GM12891 (cell line): ENCODE measurements around the gene SLC22A31.

ENCODE experiments used
- DNase-seq: peaks from one replicate; pipeline ENCODE4 v3.0.0; 2011; ENCODE audit warnings: low spot score; ENCODE audit not compliant: insufficient read length
- FAIRE-seq: peaks from 2 replicates; lab custom pipeline; 2011; peaks lifted over from hg19 to GRCh38; lab: Jason Lieb, UNC
- PAX5 ChIP-seq: IDR thresholded peaks from 2 replicates; pipeline ENCODE4 v1.6.1; 2011; ENCODE audit warnings: low read length, moderate library complexity, mild to moderate bottlenecking; ENCODE audit not compliant: insufficient read depth, severe bottlenecking
- POLR2A ChIP-seq: IDR thresholded peaks from 2 replicates; pipeline ENCODE4 v1.6.1; 2011; ENCODE audit warnings: low read depth, low read length, control low read depth
- POLR2AphosphoS5 ChIP-seq: IDR thresholded peaks from 2 replicates; pipeline ENCODE4 v1.6.1; 2011; ENCODE audit warnings: low read depth, low read length, control low read depth
- POU2F2 ChIP-seq: IDR thresholded peaks from 2 replicates; pipeline ENCODE4 v1.6.1; 2011; ENCODE audit warnings: low read depth, mild to moderate bottlenecking, control low read depth, low read length, moderate library complexity
- SPI1 ChIP-seq: IDR thresholded peaks from 2 replicates; pipeline ENCODE4 v1.6.1; 2011; ENCODE audit warnings: low read depth, low read length, control low read depth
- TAF1 ChIP-seq: IDR thresholded peaks from 2 replicates; pipeline ENCODE4 v1.6.1; 2011; ENCODE audit warnings: low read depth, low read length, control low read depth

SLC22A31 gene

GRCh38 chr16:89178453-89179147 is 21.7 kb downstream of the SLC22A31 start:
- FAIRE-seq (no peak), DNase-seq (no peak)
- no peak for TF ChIP-seq POU2F2
- TF ChIP-seq POLR2AphosphoS5 = no peak
- TF ChIP-seq PAX5 = no peak
- TF ChIP-seq SPI1 = no peak
- no peak for TF ChIP-seq TAF1

GRCh38 chr16:89177501-89177900 is 22.8 kb downstream of the SLC22A31 start:
- FAIRE-seq (no peak), DNase-seq (no peak)
- TF ChIP-seq POLR2AphosphoS5 (no peak), TAF1 (no peak), POLR2A (no peak), SPI1 (no peak), POU2F2 (no peak), PAX5 (no peak)

GRCh38 chr16:89176717-89177116 is 23.6 kb downstream of the SLC22A31 start:
- no peak for FAIRE-seq
- DNase-seq = no peak

GRCh38 chr16:89176147-89176690 is 24.1 kb downstream of the SLC22A31 start:
- DNase-seq (no peak), FAIRE-seq (no peak)
- TF ChIP-seq POLR2AphosphoS5 (no peak), POU2F2 (no peak), TAF1 (no peak), PAX5 (no peak), POLR2A (no peak), SPI1 (no peak)

More at GRCh38 chr16:89176717-89177116, 23.6 kb downstream of the SLC22A31 start:
- TF ChIP-seq POLR2A = no peak
- no peak for TF ChIP-seq PAX5
- TF ChIP-seq SPI1 = no peak
- TF ChIP-seq POLR2AphosphoS5 = no peak
- no peak for TF ChIP-seq POU2F2
- no peak for TF ChIP-seq TAF1

GRCh38 chr16:89175280-89176146 is 24.8 kb downstream of the SLC22A31 start:
- no peak for TF ChIP-seq POLR2A
- TF ChIP-seq PAX5 = no peak
- TF ChIP-seq POU2F2 = no peak
- TF ChIP-seq TAF1 = no peak
- no peak for TF ChIP-seq SPI1
- no peak for TF ChIP-seq POLR2AphosphoS5
- DNase-seq = no peak
- FAIRE-seq = no peak

- no peak for DNase-seq
- no peak for FAIRE-seq
- TF ChIP-seq POLR2A = no peak
- TF ChIP-seq TAF1 = no peak
- TF ChIP-seq SPI1 = no peak
- TF ChIP-seq PAX5 = no peak
- no peak for TF ChIP-seq POLR2AphosphoS5
- no peak for TF ChIP-seq POU2F2
Measured at GRCh38 chr16:89174877-89175276, 25.5 kb downstream of the SLC22A31 start.

- TF ChIP-seq PAX5 = no peak
- no peak for TF ChIP-seq TAF1
- TF ChIP-seq POU2F2 = no peak
- no peak for TF ChIP-seq POLR2AphosphoS5
- no peak for TF ChIP-seq POLR2A
- TF ChIP-seq SPI1 = no peak
- DNase-seq (no peak), FAIRE-seq (no peak)
Measured at GRCh38 chr16:89174055-89174827, 26.1 kb downstream of the SLC22A31 start.

- TF ChIP-seq POU2F2 = no peak
- TF ChIP-seq POLR2A = no peak
- no peak for TF ChIP-seq PAX5
- TF ChIP-seq TAF1 = no peak
- TF ChIP-seq SPI1 = no peak
- TF ChIP-seq POLR2AphosphoS5 = no peak
- no peak for FAIRE-seq
- no peak for DNase-seq
Measured at GRCh38 chr16:89173174-89173921, 27.0 kb downstream of the SLC22A31 start.

GRCh38 chr16:89172528-89173173 is 27.7 kb downstream of the SLC22A31 start:
- FAIRE-seq (no peak), DNase-seq (no peak)
- TF ChIP-seq PAX5 (no peak), POLR2A (no peak), SPI1 (no peak), POU2F2 (no peak), TAF1 (no peak), POLR2AphosphoS5 (no peak)
